NCI-H748 (cell line): ENCODE data around the gene LSAMP.

Experiments
- DNase-seq: peaks from one replicate; lab custom pipeline; 2025; ENCODE audit not compliant: unreplicated experiment; lab: John Stamatoyannopoulos, UW

The LSAMP gene

GRCh38 chr3:116432795-116433194, 12.5 kb downstream of the LSAMP start:
- DNase-seq: no peak

- DNase-seq: no peak
These were observed 15.6 kb downstream of the LSAMP start for GRCh38 chr3:116429479-116430269.

- DNase-seq: no peak
These were observed 19.3 kb downstream of the LSAMP start for GRCh38 chr3:116426036-116426435.

GRCh38 chr3:116425126-116425525, 20.2 kb downstream of the LSAMP start:
- DNase-seq: peak; percentile 75

GRCh38 chr3:116423945-116424344, 21.3 kb downstream of the LSAMP start:
- peak; percentile 37 for DNase-seq

GRCh38 chr3:116423374-116423773, 21.9 kb downstream of the LSAMP start:
- DNase-seq: peak; percentile 39

GRCh38 chr3:116417151-116417550, 28.1 kb downstream of the LSAMP start:
- no peak for DNase-seq

GRCh38 chr3:116413319-116413718, 32.0 kb downstream of the LSAMP start:
- DNase-seq: no peak

- DNase-seq: no peak
These were observed 36.8 kb downstream of the LSAMP start for GRCh38 chr3:116408473-116408872.

- no peak for DNase-seq
These were observed 40.1 kb downstream of the LSAMP start for GRCh38 chr3:116405231-116405630.

- DNase-seq: no peak
These were observed 45.5 kb downstream of the LSAMP start for GRCh38 chr3:116399701-116400226.

GRCh38 chr3:116394365-116394764, 50.9 kb downstream of the LSAMP start:
- peak; percentile 79 for DNase-seq

GRCh38 chr3:116393199-116393598, 52.1 kb downstream of the LSAMP start:
- DNase-seq: no peak

GRCh38 chr3:116392291-116392690, 53.0 kb downstream of the LSAMP start:
- no peak for DNase-seq

GRCh38 chr3:116391296-116392201, 53.7 kb downstream of the LSAMP start:
- DNase-seq: no peak

GRCh38 chr3:116390318-116390717, 55.0 kb downstream of the LSAMP start:
- no peak for DNase-seq

- no peak for DNase-seq
These were observed 56.4 kb downstream of the LSAMP start for GRCh38 chr3:116388867-116389385.

- no peak for DNase-seq
These were observed 59.1 kb downstream of the LSAMP start for GRCh38 chr3:116386168-116386567.

- no peak for DNase-seq
These were observed 60.6 kb downstream of the LSAMP start for GRCh38 chr3:116384717-116385116.

- no peak for DNase-seq
These were observed 67.2 kb downstream of the LSAMP start for GRCh38 chr3:116378077-116378476.

- DNase-seq: no peak
These were observed 70.4 kb downstream of the LSAMP start for GRCh38 chr3:116374901-116375300.
